ENCODE data around the gene PRDX2. TPM values are rescaled to one million over a fixed set of nuclear protein-coding genes. Genes with fewer than 3 reads are reported as not detected.
A peak's percentile ranks its signal among the peaks of the same experiment; 100 is the strongest.

Gene PRDX2
- total and polyA plus RNA-seq, 2 donors from 2014 or later = 171 to 664 TPM

- DNase-seq (peak in 1 of 5 donors; percentile 55), FAIRE-seq (no peak)
- H3K36me3 ChIP-seq (ENCODE audit: control insufficient read depth in 2 of 3, insufficient read depth in 3 of 3, low read length in 3 of 3) = no peaks in the 10 kb centered on the region
- H3K27ac ChIP-seq (ENCODE audit: low read depth in 2 of 2, low read length in 2 of 2) = no peak overlapping the region
- peaks cover 34% of the 10 kb centered on the region for H3K27me3 ChIP-seq (ENCODE audit: control insufficient read depth, insufficient read depth, low read length)
- intact Hi-C loops (cut with DNase I) = no loop called here
- H3K4me1 ChIP-seq (ENCODE audit: control insufficient read depth in 2 of 3, insufficient read depth in 2 of 3, low read depth in 1 of 3, low read length in 3 of 3) = peaks cover 0 to 8% (median 0%) of the 10 kb centered on the region in 3 donors
- no peak overlapping the region for H3K4me3 ChIP-seq (ENCODE audit: low read length in 3 of 3)
- TF ChIP-seq, protein P1, sequence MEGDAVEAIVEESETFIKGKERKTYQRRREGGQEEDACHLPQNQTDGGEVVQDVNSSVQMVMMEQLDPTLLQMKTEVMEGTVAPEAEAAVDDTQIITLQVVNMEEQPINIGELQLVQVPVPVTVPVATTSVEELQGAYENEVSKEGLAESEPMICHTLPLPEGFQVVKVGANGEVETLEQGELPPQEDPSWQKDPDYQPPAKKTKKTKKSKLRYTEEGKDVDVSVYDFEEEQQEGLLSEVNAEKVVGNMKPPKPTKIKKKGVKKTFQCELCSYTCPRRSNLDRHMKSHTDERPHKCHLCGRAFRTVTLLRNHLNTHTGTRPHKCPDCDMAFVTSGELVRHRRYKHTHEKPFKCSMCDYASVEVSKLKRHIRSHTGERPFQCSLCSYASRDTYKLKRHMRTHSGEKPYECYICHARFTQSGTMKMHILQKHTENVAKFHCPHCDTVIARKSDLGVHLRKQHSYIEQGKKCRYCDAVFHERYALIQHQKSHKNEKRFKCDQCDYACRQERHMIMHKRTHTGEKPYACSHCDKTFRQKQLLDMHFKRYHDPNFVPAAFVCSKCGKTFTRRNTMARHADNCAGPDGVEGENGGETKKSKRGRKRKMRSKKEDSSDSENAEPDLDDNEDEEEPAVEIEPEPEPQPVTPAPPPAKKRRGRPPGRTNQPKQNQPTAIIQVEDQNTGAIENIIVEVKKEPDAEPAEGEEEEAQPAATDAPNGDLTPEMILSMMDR (IDR thresholded peaks at IDR 0.05; ENCODE audit: borderline replicate concordance, extremely low read depth, insufficient read depth) = no peak
- H3K9me3 ChIP-seq (ENCODE audit: control insufficient read depth in 2 of 3, insufficient read depth in 1 of 3, low read length in 3 of 3) = no peaks in the 10 kb centered on the region
- H3K9ac ChIP-seq (ENCODE audit: low read length in 3 of 3) = no peak overlapping the region
Measured at GRCh38 chr19:12833418-12833737, 31.8 kb upstream of the PRDX2 start.

GRCh38 chr19:12828494-12828893 is 26.9 kb upstream of the PRDX2 start:
- H3K4me1 ChIP-seq (ENCODE audit: control insufficient read depth in 2 of 3, insufficient read depth in 2 of 3, low read depth in 1 of 3, low read length in 3 of 3) = peaks cover 0 to 6% (median 0%) of the 10 kb centered on the region in 3 donors
- TF ChIP-seq, protein P1 (IDR thresholded peaks at IDR 0.05; ENCODE audit: borderline replicate concordance, extremely low read depth, insufficient read depth) = no peak
- FAIRE-seq = no peak
- no peaks in the 10 kb centered on the region for H3K9me3 ChIP-seq (ENCODE audit: control insufficient read depth in 2 of 3, insufficient read depth in 1 of 3, low read length in 3 of 3)
- no peak overlapping the region for H3K27ac ChIP-seq (ENCODE audit: low read depth in 2 of 2, low read length in 2 of 2)
- H3K4me3 ChIP-seq (ENCODE audit: low read length in 3 of 3) = no peak overlapping the region
- H3K27me3 ChIP-seq (ENCODE audit: control insufficient read depth, insufficient read depth, low read length) = peaks cover 8% of the 10 kb centered on the region
- H3K9ac ChIP-seq (ENCODE audit: low read length in 3 of 3) = no peak overlapping the region
- DNase-seq = peak in 1 of 5 donors; percentile 56
- H3K36me3 ChIP-seq (ENCODE audit: control insufficient read depth in 2 of 3, insufficient read depth in 3 of 3, low read length in 3 of 3) = no peaks in the 10 kb centered on the region
- intact Hi-C loops (cut with DNase I) = no loop called here

DNA sequence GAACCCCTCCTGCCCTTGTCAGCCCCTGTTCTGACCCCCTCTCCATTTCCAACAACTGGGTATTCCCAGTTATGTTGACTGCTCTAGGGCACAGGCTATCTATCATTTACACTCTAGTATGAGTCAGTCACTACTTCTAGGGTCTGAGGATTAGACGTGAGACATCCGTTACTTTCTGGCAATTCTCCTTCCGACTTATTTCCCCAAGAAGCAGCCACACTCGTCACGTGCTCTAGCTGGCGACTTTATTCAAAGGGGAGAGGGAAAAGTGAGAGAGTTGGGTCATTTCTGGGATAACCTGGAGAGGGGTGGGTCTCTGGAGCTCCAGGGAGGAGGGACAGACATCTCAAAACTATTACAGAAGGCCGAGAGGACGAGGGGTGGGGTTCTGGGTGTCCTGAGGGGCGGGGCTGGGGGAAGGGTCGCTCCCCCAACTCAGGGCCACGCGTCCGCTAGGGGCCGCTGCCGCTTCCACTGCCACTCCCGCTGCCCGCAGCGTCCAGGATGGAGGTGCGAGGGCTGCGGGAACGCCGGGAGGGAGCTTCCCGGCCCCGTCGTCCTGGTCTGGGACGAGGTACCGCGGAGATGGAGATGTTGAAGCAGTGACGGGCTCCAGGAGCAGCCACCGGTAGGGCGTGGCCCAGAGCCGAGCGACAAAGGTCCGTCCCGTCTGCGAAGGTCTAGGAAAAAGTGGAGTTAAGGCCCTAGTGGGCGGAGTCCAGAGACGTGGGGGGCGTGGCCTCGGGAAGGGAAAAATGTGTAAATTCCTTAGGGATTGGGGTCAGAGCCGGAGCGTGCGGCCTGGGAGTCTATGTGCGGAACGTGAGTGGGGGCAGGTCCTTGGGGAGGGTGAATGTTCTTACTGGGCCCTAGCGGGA is 23.9 kb upstream of the PRDX2 start:
- FAIRE-seq (no peak), DNase-seq (peak in 2 of 5 donors; percentile 44 to 57)
- H3K36me3 ChIP-seq (ENCODE audit: control insufficient read depth in 2 of 3, insufficient read depth in 3 of 3, low read length in 3 of 3) = no peaks in the 10 kb centered on the region
- TF ChIP-seq, protein P1 (IDR thresholded peaks at IDR 0.05; ENCODE audit: borderline replicate concordance, extremely low read depth, insufficient read depth) = peak; percentile 4
- H3K27me3 ChIP-seq (ENCODE audit: control insufficient read depth, insufficient read depth, low read length) = no peaks in the 10 kb centered on the region
- H3K9me3 ChIP-seq (ENCODE audit: control insufficient read depth in 2 of 3, insufficient read depth in 1 of 3, low read length in 3 of 3) = no peaks in the 10 kb centered on the region
- peaks cover 0 to 2% (median 0%) of the 10 kb centered on the region in 3 donors for H3K4me1 ChIP-seq (ENCODE audit: control insufficient read depth in 2 of 3, insufficient read depth in 2 of 3, low read depth in 1 of 3, low read length in 3 of 3)
- intact Hi-C loops (cut with DNase I) = no loop called here
- no peak overlapping the region for H3K4me3 ChIP-seq (ENCODE audit: low read length in 3 of 3)
- H3K9ac ChIP-seq (ENCODE audit: low read length in 3 of 3) = no peak overlapping the region
- H3K27ac ChIP-seq (ENCODE audit: low read depth in 2 of 2, low read length in 2 of 2) = no peak overlapping the region
